Mucosa of descending colon (tissue), 3 donors: ENCODE results near the gene FAM83E. TPM values are rescaled to one million over a fixed set of nuclear protein-coding genes. Genes with fewer than 3 reads are reported as not detected.

Experiments
- ATAC-seq: fragments of 200-7000 bp; cut with Tn5 transposase; one replicate; pipeline ENCODE4 v1.9.1; 2020; ENCODE audit warnings: mild to moderate bottlenecking, moderate library complexity
- DNase-seq, 3 donors: peaks; one replicate each; pipeline ENCODE4 v3.0.0-alpha.2; 2020
- H3K36me3 ChIP-seq: fragments of 200-600 bp; one replicate; pipeline ENCODE4 v1.8.0; 2021; ENCODE audit warnings: low read depth, mild to moderate bottlenecking
- H3K4me1 ChIP-seq: fragments of 200-600 bp; one replicate; pipeline ENCODE4 v1.8.0; 2021; ENCODE audit warnings: low read depth, mild to moderate bottlenecking
- H3K4me3 ChIP-seq: fragments of 200-600 bp; one replicate; pipeline ENCODE4 v1.8.0; 2021; ENCODE audit warnings: mild to moderate bottlenecking
- H3K9me3 ChIP-seq: fragments of 200-600 bp; one replicate; pipeline ENCODE4 v1.8.0; 2021; ENCODE audit warnings: mild to moderate bottlenecking
- intact Hi-C, 2 donors: fragments of 100-400 bp; cut with DNase I in 1 of 2; cut with micrococcal nuclease in 1 of 2; formaldehyde crosslinking; loops; one replicate each; pipeline versions ENCODE4 v1.11.0 to v1.11.1; 2022; cut with DNase I, micrococcal nuclease
- long read RNA-seq, 2 donors: library from polyadenylated mRNA; unstranded; transcript quantifications; one replicate each; pipeline ENCODE4 v2.0.0, GENCODE V29; 2019 to 2021
- total RNA-seq, 3 donors: library from RNA; stranded (reverse); fragmentation: NEBNext Ultra II Directional in 2 of 3; extraction: Animal tissue kit (Norgen Biotek cat#: 25700) in 2 of 3; gene quantifications; one replicate each; pipeline versions ENCODE4 v1.2.1 to v1.2.4, GENCODE V29; 2021 to 2023
- TF ChIP-seq, protein P1 (sequence below): fragments of 200-600 bp; IDR thresholded peaks from one replicate; pipeline ENCODE4 v1.8.0; 2022; ENCODE audit warnings: antibody characterized with exemption, mild to moderate bottlenecking
- donor health status: DM: no; HTN: no; CAD: no; lungs with moderate emphysema.
- donor health status: DM: no; HTN: no; CAD: no.
- donor health status: DM: no; HTN: yes; CAD: no.

The FAM83E gene
- total RNA-seq: 100 to 1,000 TPM in 2 of 3 donors, 10 to 100 TPM in 1; 97.8 to 180 (median 175) TPM
- long read RNA-seq, donor 1, transcript FAM83E-201 (5 exons, 1,926 nt): major isoform, 16 of 64 reads
- long read RNA-seq, donor 1, partial matches to known transcripts: 30 of 64 reads
- long read RNA-seq, donor 1, other reads (novel, unspliced or antisense): 18 of 64 reads
- long read RNA-seq, donor 2, transcript FAM83E-201 (5 exons, 1,926 nt): major isoform, 6 of 34 reads
- long read RNA-seq, donor 2, partial matches to known transcripts: 1 of 34 reads
- long read RNA-seq, donor 2, other reads (novel, unspliced or antisense): 26 of 34 reads

DNA sequence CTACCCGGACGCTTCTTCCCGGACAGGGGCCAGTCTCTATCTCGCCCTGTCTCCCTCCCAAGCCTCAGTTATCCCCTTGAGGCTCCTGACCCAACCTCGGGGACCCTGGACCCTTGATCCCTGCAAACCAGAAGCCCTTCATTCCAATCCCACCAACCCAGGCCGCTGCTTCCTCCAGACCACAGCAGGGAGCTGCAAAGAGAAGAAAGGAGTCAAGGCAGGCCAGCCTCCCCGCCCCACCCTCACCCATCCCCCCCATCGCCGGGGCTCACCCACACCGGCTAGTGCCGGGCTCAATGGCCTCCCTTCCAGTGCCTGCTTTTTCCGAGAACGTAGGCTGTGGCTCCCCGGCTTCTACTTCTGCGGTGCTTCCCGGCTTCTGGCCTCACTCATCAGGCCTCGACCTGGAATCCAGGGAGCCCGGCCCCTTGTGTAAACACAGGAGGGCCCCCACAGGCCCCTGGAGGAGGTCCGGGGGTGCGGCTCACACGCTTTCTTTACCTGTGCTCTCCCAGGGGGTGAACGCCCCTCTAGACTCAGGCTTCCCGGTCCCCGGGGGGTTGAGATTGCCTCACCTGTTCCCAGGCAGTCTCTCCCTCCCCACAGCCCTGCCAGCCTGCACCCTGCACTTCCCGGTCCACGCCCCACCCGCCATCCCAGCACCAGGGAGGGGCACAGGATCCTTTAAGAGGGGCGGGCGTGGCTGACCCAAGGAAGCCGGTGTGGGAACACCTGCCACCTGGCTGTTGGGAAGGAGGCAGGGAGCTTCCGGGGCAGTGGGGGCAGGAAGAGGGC is at the start of gene FAM83E:
Gene FAM83E, minus strand, starts transcription at position 641 of the 795 bp plus-strand sequence. CDS start 1,704 bp downstream, outside the sequence.
- TF ChIP-seq, protein P1, sequence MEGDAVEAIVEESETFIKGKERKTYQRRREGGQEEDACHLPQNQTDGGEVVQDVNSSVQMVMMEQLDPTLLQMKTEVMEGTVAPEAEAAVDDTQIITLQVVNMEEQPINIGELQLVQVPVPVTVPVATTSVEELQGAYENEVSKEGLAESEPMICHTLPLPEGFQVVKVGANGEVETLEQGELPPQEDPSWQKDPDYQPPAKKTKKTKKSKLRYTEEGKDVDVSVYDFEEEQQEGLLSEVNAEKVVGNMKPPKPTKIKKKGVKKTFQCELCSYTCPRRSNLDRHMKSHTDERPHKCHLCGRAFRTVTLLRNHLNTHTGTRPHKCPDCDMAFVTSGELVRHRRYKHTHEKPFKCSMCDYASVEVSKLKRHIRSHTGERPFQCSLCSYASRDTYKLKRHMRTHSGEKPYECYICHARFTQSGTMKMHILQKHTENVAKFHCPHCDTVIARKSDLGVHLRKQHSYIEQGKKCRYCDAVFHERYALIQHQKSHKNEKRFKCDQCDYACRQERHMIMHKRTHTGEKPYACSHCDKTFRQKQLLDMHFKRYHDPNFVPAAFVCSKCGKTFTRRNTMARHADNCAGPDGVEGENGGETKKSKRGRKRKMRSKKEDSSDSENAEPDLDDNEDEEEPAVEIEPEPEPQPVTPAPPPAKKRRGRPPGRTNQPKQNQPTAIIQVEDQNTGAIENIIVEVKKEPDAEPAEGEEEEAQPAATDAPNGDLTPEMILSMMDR: peak; percentile 14
- ATAC-seq: peak; percentile 74
- peak within 1 kb of the TSS; percentile 21 for H3K4me3 ChIP-seq

DNA sequence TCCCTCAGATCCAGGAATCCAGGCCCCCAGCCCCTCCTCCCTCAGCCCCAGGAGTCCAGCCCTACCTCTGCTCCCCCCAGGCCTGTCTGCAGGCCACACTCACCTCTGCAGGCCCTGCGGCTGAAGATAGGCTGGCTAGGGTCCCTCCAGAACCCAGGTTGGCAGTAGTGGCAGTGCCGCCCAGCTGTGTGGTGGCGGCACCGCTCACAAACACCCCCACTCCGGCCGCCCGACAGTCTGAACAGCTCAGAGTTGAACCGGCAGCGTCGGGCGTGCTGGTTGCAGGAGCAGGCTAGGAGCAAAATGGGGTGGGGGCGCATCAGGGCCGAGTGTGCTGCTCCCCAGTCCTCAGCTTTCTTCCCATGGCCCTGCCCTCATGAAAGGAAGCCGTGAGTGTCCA is 49.6 kb upstream of the FAM83E start:
- H3K36me3 ChIP-seq: no peaks in the 10 kb centered on the region
- no peak for ATAC-seq
- no peak for DNase-seq
- H3K4me1 ChIP-seq: no peaks in the 10 kb centered on the region
- no peak overlapping the region for H3K4me3 ChIP-seq
- TF ChIP-seq, protein P1: no peak
- intact Hi-C loops: no loop called here
- no peaks in the 10 kb centered on the region for H3K9me3 ChIP-seq

More for the DNA sequence above, at the start of gene FAM83E:
- H3K36me3 ChIP-seq: peaks cover 3% of the 10 kb centered on the region
- H3K9me3 ChIP-seq: no peaks in the 10 kb centered on the region
- peaks cover 42% of the 10 kb centered on the region for H3K4me1 ChIP-seq
- intact Hi-C loops: no loop called here
- DNase-seq: peak; percentile 96 to 97 (median 96)

DNA sequence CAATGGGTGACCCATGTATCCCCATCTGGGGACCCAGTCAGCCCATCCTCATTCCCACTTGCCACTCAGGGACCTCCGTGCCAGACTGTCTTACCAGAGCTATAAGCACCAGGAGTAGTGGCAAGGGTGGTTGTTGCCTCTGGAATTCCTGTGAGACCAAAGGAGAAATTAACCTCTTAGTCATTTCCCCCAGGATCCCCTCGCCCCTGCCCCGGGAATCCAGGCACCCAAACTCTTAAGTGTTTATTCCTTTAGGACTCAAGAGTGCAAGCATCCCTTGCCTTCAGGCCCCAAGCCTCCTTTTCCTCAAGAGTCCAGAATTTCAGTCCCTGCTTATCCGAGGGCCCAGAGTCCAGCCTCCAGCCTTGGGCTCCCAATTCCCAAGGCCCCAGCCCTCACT is 48.8 kb upstream of the FAM83E start:
- ATAC-seq (no peak), DNase-seq (no peak)
- H3K4me3 ChIP-seq: no peak overlapping the region
- intact Hi-C loops: no loop called here
- no peaks in the 10 kb centered on the region for H3K4me1 ChIP-seq
- no peaks in the 10 kb centered on the region for H3K9me3 ChIP-seq
- TF ChIP-seq, protein P1: no peak
- H3K36me3 ChIP-seq: no peaks in the 10 kb centered on the region

DNA sequence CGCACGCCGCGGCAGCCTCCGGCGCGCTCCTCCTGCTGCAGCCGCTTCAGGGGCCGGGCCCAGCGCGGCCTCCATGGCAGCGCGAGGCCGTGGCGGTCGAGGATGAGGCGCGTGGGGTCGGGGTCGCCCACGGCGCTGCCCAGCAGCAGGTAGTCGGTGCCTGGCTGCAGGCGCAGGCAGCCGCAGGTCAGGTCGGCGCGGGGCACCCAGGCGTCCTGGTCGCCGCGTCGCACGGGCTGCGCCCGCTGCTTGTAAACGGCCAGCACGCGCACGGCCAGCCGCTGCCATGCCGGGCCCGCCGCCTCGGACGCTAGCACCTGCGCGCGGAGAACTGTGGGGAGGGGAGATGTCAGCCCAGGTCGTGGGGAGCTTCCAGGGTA is 46.8 kb upstream of the FAM83E start:
- H3K9me3 ChIP-seq: no peaks in the 10 kb centered on the region
- H3K4me1 ChIP-seq: no peaks in the 10 kb centered on the region
- no peak overlapping the region for H3K4me3 ChIP-seq
- intact Hi-C loops: no loop called here
- H3K36me3 ChIP-seq: no peaks in the 10 kb centered on the region
- DNase-seq: no peak
- no peak for ATAC-seq
- TF ChIP-seq, protein P1: no peak

DNA sequence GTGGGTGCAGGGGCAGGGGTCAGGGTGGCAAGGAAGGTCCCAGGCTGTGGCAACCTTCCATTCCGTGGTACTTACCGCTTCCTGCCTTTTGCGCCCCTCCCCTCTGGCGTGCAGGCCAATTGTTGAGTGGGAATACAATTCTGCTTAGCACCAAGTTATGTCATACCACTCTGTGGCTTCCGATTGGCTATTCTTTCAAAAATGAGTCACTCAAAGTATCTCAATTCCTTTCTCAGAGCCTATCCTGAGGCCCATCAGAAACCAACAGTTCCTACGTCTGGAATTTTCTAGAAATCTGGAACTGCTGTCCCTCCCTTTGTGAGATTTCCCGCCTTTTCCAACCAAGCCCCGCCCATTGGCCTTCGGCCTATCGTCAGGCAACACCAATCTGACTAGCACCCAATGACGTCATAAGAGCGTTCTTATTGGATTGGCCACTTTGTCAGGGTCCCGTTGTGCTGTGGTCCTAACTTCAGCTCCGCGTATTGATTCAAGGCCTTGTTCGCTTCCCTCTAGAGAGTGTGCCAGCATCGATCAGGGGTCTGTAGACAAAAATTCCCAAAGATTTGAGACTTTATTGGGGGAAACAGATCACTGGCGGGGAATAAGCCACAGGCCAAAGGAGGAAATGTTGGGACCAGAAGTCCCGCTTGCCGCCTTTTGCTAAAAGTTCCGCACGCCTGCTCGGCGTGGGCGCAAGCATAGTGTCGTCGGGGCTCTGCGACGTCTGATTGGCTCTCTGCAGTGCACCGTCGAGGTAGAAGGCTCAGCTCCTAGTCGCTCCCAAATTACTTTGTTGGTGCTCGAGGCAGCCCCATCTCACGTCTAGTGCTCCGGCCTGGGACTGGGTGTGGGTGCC is 46.2 kb upstream of the FAM83E start:
- peak; percentile 78 for ATAC-seq
- intact Hi-C loops: no loop called here
- H3K4me3 ChIP-seq: no peak overlapping the region

More for the DNA sequence above, 46.2 kb upstream of the FAM83E start:
- no peaks in the 10 kb centered on the region for H3K4me1 ChIP-seq
- no peaks in the 10 kb centered on the region for H3K36me3 ChIP-seq
- no peaks in the 10 kb centered on the region for H3K9me3 ChIP-seq
- peak; percentile 81 to 88 (median 87) for DNase-seq
- TF ChIP-seq, protein P1: no peak
